HG02610 (cell line): ENCODE data around the gene HOXA11.

ENCODE experiments used
- ATAC-seq: cut with Tn5 transposase; IDR thresholded peaks from one replicate; pipeline ENCODE4 v1.9.1; 2021; ENCODE audit warnings: mild to moderate bottlenecking, moderate library complexity; ENCODE audit not compliant: unreplicated experiment

The HOXA11 gene

DNA sequence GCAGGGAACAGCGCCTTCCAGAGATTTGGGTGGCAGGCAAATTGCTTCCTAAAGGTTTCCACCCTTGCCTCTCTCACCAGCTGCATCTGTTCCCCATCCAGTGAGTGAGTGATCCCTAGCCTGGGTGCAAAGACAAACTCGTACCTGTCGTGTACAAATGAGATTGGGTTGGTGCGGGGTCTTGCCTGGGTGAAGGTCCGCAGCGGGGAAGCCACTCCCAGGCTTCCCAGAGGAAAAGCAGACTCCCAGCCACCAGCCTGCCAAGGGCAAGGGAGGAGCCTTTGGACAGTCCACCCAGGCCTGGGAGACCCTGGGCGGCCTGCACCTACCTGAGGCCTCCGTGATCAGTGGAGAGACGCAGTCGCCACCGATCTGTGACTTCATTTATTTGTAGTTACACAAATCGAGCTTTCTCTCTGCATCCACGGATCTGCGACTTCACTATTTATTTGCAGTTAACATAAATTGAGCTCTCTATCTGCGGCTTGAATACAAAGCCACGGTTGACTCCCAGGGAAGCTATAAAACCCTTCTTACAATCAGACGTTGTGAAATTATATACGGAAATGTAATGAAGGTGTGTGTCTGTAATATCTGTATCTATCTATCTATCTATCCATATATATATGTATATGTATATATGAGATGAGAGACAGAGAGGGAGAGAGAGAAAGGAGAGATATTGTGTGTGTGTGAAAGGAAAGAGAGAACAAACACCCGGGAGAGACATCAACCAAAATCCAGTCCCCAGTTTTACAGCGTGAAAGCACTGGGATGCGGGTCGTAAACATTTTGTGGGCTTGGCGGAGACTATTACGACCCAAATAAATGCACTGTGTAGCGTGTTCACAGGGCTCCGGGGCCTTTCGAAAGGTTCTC is 25.5 kb downstream of the HOXA11 start:
- ATAC-seq: no peak

DNA sequence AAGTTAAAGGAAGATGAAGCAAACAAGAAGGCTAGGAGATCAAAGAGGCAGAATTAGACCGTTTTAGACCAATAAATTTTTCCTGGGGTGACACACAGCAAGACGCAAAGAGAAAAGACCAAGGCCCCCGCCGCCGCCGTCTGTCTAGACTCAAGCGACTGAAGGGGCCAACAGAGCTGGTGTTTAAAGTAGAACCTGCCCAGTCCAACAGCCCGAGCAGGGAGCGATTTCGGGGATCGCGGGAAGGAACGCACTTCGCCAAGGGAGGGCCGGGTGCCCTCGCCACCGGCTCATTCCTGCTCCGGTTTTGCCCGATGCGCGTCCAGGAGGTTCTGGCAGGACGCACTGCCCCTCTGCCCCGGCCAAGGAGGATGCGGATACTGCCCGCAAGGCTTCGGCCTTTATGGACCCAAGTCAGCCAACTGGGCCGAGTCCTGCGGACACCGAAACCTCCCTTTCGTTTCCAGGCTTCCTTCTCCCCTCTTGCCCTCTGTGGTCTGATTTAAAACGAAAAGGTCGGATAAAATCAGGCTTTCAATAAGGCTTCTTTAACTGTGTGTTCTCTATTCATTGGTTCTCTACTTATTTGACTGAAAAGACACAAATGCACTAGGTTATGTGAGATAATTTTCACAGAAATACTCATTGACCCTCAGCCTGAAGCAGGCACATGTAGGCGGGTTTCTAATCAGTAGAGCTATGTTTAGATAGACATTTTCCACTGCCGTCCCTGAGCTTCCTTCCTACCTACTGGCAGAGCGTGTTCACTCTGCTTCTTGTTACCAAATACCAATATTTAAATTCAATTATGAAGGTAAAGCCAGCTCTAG is 26.4 kb downstream of the HOXA11 start:
- ATAC-seq: no peak

DNA sequence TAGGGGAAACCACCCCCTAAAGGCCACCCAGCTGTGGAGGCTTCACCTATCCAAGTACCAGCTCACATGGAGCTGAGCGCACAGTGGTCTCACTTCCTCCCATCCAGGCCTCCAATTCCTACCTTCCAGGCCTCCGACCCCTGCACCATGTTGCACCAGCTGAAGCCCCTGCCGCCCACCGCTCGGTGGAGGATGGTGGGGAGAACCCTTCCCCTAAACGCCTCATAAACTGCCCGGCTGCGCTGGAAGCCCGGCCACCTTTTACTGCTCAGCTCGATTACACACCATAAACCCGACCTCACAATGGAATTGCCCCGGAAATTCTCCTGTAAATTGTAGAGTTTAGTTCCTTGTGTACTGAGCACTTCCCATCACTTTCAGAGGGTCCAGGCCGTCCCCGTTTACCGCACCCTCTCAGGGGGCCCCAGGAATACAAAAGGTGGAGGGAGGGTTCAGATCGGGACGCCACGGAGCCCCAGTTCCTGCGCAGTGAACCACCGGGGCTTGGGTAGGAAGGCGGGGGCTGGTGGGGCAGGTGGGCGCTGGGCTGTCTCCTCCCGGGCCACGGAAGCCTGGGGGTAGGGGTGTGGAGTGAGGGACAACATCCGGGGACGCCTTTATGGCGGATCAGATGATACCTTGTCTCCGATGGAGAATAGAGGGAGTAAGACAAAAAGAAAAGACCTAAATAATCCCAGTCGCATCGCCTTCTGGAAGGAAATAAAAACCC is 27.2 kb downstream of the HOXA11 start:
- no peak for ATAC-seq

DNA sequence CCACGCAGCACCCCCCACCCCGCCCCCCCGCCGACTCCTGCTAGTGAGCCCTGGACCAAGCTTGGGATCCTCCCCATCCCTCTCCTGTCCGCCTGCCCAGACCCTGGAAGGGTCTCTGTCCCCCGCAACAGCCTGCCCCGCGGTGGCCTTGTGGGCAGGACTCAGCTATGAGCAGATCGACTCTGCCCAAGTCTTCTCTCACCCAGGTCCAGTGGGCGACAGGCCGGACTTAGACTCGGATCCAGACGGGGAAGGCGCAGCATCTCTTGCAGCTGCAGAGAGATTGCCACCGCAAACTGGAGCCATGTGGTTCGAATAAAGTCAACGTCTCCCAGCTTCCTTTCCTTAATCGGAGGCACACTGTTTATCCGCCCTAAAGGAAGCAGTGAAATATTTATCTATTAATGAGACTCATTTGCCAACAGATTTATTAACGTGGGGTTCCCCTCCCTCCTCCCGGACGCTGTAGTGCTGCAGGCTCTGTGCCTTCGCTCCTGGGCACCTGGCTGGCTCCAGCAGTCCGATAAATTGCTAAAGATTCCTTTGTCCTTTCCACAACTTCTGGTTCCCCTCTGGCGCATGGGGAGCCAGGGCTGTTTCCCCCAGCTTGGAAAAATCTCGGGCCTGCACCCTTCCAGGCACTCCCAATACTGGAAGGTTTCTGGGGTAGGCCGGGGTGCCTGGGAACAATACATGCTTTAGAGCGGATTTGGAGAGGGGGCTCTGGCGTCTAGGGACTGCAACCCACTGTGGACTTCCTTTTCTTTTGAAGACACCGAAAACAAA is 27.9 kb downstream of the HOXA11 start:
- ATAC-seq: no peak

DNA sequence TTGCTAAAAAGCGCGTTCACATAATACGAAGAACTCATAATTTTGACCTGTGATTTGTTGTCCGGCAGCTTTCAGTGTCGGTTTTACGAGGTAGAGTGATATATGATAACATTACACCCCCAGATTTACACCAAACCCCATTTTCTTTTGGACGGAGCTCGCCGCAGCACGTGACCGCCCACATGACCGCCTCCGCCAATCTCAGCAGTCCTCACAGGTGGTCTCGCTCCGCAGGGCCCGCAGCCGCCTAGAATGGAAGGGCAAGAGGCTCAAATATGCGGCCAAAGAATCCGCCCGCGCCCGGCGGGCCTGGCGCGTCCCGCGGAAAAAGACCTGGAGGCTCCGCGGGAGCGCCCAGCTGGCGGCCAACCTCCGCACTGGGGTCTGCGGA is 28.5 kb downstream of the HOXA11 start, which contains the start of gene HOXA7:
TSS of gene HOXA7 (minus strand) at position 168 of the 391 bp plus-strand sequence. CDS start at position 38, 130 bp downstream.
- no peak for ATAC-seq

DNA sequence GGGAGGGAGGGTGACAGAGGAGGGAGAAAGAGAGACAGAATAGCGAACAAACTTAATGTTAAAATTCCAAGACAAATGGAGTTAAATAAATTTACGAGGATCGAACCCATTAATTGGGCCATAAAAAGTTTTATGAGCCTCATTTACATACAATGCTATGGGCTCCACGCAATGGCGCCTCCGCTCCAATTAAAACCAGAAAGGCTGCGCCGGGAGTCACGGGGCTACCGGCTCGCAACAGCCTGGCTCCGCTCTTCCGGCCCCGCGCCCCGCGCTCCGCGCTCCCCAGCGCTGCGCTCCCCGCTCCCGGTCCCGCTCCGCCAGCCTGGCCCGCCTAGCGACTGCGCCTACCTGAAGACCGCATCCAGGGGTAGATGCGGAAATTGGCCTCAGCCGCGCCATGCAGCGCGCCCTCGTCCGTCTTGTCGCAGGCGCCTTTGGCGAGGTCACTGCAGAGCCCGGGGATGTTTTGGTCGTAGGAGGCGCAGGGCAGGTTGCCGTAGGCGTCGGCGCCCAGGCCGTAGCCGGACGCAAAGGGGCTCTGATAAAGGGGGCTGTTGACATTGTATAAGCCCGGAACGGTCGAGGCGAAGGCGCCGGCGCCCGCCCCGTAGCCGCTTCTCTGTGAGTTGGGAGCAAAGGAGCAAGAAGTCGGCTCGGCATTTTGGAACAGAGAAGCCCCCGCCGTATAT is 29.1 kb downstream of the HOXA11 start:
- ATAC-seq: no peak

DNA sequence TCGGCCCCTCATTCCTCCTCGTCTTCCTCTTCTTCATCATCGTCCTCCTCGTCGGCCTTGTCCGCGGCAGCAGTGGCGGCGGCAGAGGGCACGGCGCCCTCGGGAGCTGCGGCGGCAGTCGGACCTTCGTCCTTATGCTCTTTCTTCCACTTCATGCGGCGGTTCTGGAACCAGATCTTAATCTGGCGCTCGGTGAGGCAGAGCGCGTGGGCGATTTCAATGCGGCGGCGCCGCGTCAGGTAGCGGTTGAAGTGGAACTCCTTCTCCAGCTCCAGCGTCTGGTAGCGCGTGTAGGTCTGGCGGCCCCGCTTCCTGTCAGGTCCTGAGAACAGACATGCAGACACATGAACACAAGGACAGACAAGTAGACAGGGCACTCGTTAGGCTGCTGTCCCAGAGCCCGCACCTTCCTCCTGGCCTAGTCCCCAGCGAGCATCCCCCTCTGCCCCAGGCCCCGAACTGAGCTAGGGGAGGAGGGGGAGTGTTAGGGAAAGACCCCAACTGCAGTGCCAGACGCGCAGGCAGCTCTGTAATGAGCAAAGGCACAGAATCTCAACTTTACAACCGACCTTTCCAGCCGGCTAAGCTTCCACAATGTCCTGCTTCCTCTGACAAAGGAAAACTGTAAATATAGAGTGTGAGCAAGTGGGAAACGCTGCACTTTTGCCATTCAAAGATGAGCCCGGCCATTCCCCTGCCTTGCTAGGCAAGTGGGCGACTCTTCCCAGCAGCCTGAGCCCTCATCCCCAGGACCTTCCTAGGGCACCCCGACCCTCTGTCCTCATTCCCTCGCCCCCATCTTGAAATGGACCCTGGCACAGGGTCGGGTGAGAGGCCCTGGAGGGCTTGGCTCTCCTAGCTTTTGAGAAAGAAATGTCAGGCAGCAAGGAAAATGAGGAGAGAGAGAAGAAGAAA is 29.9 kb downstream of the HOXA11 start:
- ATAC-seq: no peak

DNA sequence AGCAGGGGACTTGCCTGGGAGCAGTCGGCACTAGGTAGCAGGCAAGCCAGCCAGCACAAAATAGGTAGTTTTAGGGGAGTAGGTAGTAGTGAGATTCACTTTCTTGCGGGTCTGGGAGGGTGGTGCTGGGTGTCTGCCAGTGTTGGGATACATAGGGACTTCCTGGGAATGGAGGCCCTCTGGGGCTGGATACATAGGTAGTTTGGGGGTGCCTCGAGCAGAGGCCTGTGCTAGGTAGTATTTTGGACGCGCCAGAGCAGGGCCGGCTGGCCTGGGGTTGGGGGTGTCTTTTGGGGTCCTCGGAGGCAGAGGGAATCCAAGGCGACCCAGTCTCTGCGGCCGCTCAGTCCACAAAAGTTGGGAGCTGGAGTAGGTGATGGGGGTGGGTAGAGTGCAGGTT is 30.7 kb downstream of the HOXA11 start:
- ATAC-seq: no peak

DNA sequence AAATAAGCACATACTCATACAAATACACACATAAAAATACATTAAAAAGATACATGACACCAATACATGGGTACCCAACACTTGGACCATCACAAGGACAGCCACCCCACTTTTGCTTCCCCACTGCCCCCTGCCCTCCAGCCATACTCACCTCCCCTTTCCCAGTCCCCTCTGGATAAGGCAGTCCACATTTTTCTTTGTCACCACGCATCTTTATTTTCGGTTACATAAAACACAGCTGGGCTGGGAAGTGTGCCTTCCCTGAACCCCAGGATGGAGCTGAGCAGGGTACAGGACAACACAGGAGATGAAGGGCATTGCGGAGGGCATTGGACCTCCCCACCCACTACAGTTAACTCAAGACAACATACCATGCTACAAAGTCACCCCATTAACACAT is 31.5 kb downstream of the HOXA11 start:
- ATAC-seq: no peak

DNA sequence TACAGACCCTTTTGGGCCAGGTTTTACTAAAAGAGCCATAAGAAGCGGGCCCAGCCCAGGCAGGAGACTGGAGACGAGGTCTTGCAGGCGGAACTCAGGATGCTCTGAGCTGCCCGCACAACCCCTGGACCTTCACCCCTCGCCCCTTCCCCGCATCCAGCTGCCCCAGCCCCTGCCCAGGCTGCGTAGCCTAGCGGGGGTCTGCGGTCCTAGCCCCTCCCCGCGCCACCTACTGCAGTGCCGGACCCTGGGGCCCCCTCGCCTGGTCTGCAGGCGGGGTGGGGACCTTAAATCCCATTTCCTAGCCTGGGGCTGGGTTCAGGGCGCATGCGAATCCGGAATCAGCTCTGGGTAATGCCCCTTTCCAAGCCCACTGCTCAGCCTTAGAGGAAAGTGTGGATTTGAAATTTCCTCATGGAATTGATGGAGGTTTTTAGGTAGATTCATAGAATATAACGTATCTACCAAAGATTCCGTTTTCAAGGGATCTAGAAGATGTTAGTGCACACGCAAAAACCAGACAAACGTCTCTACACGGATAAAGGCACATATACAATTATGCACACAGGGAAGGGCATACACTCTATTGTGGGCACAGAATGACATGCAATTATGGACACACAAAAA is 32.1 kb downstream of the HOXA11 start:
- no peak for ATAC-seq

DNA sequence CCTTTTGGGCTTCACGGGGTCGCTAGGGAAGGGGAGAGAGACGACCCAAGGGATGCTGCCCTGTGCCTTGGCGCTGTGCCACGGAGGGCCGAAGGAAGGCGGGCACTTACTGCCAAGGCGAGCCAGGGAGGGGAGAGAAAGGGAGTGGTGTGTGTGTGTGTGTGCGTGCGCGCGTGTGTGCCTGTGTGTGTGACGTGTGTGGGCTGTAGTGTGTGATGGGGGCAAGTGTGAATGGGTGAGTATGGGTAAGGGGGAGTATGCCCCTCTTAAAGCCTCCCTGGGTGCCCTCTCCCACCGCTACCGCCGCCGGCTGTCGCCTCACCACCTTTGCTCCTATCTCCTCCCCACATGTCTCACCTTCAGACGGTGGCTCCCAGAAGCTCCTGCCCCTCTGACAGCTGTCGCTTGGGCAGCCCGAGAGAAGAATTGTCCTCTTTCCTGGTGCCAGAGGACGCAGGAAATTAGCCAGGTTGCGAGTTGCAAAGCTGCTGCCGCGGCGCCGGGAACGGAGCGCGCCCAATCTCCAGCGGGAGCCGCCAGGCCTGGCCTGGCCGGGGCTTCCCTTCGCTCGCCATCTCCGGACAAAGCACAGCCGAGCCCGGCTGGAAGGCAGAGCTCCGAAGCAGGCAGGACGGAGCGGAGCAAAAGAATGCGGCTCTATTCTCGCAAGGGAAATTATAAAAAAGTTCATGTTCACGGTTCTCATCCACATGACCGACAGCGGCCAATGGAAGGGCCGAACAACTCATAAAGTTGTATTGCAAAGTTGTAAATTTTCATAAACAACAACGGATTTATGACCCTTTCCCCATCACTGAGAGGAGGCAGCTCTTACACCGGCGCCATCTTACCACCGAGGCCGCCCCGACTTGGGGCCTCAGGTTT is 32.9 kb downstream of the HOXA11 start, which contains the start of gene HOXA3:
TSS of gene HOXA3 (minus strand) at position 653 of the 885 bp plus-strand sequence. CDS start 41,943 bp downstream, outside the sequence.
- no peak for ATAC-seq

DNA sequence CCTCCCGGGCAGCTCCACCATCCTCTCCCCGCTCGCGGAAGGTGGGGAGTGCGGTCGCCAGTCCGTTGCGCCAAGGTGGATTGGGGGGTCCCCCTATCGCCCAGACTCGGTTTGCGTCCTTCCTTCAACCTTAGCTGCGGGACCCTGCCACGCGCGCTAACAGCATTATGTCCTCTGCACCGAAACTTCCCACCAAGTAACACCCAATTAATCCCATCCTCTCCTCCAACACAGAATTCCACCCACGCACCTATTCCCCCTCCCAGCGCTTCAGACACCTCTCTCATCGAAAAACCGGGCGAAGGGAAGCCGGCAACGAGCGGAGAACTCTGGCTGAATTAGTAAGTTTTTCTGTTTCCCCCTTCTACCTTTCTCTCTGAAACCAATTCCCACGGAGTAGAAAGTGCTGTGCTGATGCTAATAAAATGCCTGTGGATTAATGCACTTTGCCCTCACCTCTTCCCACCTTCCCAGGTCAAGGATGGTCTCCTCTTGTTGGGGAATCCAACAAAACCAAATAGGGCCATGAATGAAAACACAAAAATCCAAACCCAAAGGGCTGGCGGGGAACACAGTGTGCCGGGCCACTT is 33.6 kb downstream of the HOXA11 start:
- no peak for ATAC-seq

DNA sequence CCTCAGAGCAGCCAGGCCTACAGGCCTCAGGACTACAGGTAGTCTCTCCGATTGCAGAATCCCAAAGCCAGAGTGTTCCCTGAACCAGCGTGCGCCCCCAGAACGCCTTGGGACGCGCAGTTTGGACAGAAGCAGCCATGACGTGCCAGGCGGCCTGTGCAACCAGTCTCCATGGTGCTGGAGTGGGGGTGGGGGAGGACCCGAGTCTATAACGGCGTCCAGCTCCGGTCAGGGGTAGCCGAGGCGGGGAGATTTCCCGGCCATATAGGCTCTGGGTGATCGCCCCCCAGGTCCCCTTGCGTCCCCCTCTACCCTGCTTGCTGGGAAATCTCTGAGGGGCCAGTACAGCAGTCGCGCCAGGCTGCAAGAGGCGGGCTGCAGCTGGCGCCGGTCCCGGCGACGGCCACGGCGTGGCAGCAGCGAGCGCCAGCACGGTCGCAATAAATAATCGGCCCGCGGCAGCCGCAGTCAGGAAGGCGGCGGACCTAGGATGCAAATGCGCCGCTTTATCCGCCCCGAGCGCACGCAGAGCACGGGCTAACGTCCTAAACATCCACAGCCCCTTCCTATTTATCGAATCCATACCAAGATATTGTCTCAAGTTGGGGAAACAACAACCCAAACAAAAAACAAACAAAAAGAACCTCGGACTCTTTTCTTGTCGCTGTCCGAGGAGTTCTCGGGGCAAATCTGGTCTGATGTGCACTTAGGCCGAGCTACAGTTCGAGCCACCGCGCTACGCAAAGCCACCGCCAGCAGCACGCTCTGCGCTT is 34.3 kb downstream of the HOXA11 start:
- peak; percentile 76 for ATAC-seq

DNA sequence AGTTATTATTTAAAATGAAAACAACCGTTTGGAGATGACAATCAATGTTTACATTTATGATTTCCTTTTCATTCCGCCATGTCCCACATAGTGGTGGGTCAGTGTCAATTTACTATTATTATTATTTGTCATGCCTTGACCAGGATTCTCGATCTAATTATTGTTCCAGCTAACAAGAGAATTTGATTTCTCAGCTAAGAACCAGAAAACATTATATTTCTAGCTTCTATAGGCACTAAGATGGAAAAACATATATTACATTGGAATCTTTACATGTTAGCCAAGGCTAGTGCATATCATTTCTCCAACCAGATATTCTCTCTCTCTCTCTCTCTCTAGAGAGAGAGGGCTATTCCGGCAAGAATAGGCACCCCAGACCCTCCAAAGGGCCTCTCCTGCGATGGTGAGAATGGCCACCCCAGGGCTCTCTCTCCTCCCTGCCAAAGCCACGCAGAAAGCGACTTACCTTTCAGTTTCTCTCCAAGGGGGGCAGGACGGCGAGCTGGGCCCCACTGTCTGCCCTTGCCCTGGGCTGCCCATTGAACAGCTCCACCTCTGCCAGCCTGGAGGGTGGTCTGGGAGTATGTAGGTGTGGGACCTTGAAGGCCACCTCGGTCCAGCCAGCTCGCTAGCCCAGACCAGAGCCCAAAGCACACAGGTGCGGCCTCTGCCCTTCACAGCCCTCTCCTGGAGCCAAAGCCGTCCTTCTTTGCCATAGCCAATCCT is 35.0 kb downstream of the HOXA11 start:
- no peak for ATAC-seq
